IPS-18a (cell line): ENCODE measurements around the gene TFAP2C.

ENCODE experiments used
- H3K27ac ChIP-seq: one replicate; pipeline ENCODE4 v1.5.1; 2013; ENCODE audit warnings: low read length
- H3K27me3 ChIP-seq: one replicate; pipeline ENCODE4 v1.6.1; 2013; ENCODE audit warnings: mild to moderate bottlenecking, low read length; ENCODE audit not compliant: control insufficient read depth, insufficient read depth
- H3K36me3 ChIP-seq: one replicate; pipeline ENCODE4 v1.6.1; 2013; ENCODE audit warnings: low read depth, low read length; ENCODE audit not compliant: control insufficient read depth
- H3K4me1 ChIP-seq: one replicate; pipeline ENCODE4 v1.6.1; 2013; ENCODE audit warnings: low read depth, low read length; ENCODE audit not compliant: control insufficient read depth
- H3K4me3 ChIP-seq: one replicate; pipeline ENCODE4 v1.5.1; 2013; ENCODE audit warnings: low read length
- H3K9ac ChIP-seq: one replicate; pipeline ENCODE4 v1.6.1; 2013; ENCODE audit warnings: mild to moderate bottlenecking, low read length, moderate library complexity
- H3K9me3 ChIP-seq: one replicate; pipeline ENCODE4 v1.6.1; 2013; ENCODE audit warnings: low read depth, low read length; ENCODE audit not compliant: control insufficient read depth

TFAP2C gene

GRCh38 chr20:56630506-56631317 lies 1.6 kb downstream of the TFAP2C start:
- H3K4me3 ChIP-seq: peak overlapping the region; percentile 68
- H3K9me3 ChIP-seq: no peaks in the 10 kb centered on the region
- H3K27me3 ChIP-seq: peaks cover 95% of the 10 kb centered on the region
- H3K4me1 ChIP-seq: peaks cover 41% of the 10 kb centered on the region
- H3K36me3 ChIP-seq: peaks cover 8% of the 10 kb centered on the region
- no peak overlapping the region for H3K27ac ChIP-seq
- H3K9ac ChIP-seq: peak overlapping the region; percentile 66

GRCh38 chr20:56631318-56631989 lies 2.3 kb downstream of the TFAP2C start:
- Histone ChIP-seq H3K9ac (peak overlapping the region; percentile 66), H3K9me3 (no peaks in the 10 kb centered on the region), H3K4me3 (peak overlapping the region; percentile 68), H3K27me3 (peaks cover 88% of the 10 kb centered on the region), H3K27ac (no peak overlapping the region), H3K36me3 (peaks cover 8% of the 10 kb centered on the region), H3K4me1 (peaks cover 48% of the 10 kb centered on the region)

GRCh38 chr20:56631990-56632327 lies 2.9 kb downstream of the TFAP2C start:
- H3K9me3 ChIP-seq: no peaks in the 10 kb centered on the region
- H3K27me3 ChIP-seq: peaks cover 87% of the 10 kb centered on the region
- H3K4me3 ChIP-seq: peak overlapping the region; percentile 68
- peaks cover 8% of the 10 kb centered on the region for H3K36me3 ChIP-seq
- no peak overlapping the region for H3K9ac ChIP-seq
- H3K27ac ChIP-seq: no peak overlapping the region
- H3K4me1 ChIP-seq: peaks cover 53% of the 10 kb centered on the region

GRCh38 chr20:56634307-56634706 lies 5.2 kb downstream of the TFAP2C start:
- Histone ChIP-seq H3K9ac (no peak overlapping the region), H3K27ac (no peak overlapping the region), H3K4me3 (no peak overlapping the region), H3K9me3 (no peaks in the 10 kb centered on the region), H3K27me3 (peaks cover 64% of the 10 kb centered on the region), H3K4me1 (peaks cover 49% of the 10 kb centered on the region), H3K36me3 (peaks cover 8% of the 10 kb centered on the region)

GRCh38 chr20:56634735-56635385 lies 5.8 kb downstream of the TFAP2C start:
- Histone ChIP-seq H3K36me3 (peaks cover 8% of the 10 kb centered on the region), H3K9ac (no peak overlapping the region), H3K27me3 (peaks cover 58% of the 10 kb centered on the region), H3K4me3 (no peak overlapping the region), H3K4me1 (peaks cover 49% of the 10 kb centered on the region), H3K9me3 (no peaks in the 10 kb centered on the region), H3K27ac (no peak overlapping the region)

- H3K27me3 ChIP-seq: peaks cover 42% of the 10 kb centered on the region
- no peak overlapping the region for H3K27ac ChIP-seq
- no peak overlapping the region for H3K9ac ChIP-seq
- H3K4me3 ChIP-seq: no peak overlapping the region
- H3K36me3 ChIP-seq: peaks cover 13% of the 10 kb centered on the region
- H3K4me1 ChIP-seq: peaks cover 48% of the 10 kb centered on the region
- H3K9me3 ChIP-seq: no peaks in the 10 kb centered on the region
Measured at GRCh38 chr20:56636716-56637115, 7.6 kb downstream of the TFAP2C start.

GRCh38 chr20:56637576-56637975 lies 8.5 kb downstream of the TFAP2C start:
- no peak overlapping the region for H3K4me3 ChIP-seq
- H3K9ac ChIP-seq: no peak overlapping the region
- peaks cover 40% of the 10 kb centered on the region for H3K4me1 ChIP-seq
- H3K9me3 ChIP-seq: no peaks in the 10 kb centered on the region
- no peak overlapping the region for H3K27ac ChIP-seq
- peaks cover 13% of the 10 kb centered on the region for H3K36me3 ChIP-seq
- H3K27me3 ChIP-seq: peaks cover 33% of the 10 kb centered on the region

GRCh38 chr20:56646599-56646998 lies 17.5 kb downstream of the TFAP2C start:
- Histone ChIP-seq H3K4me1 (no peaks in the 10 kb centered on the region), H3K27me3 (no peaks in the 10 kb centered on the region), H3K9me3 (no peaks in the 10 kb centered on the region), H3K9ac (no peak overlapping the region), H3K27ac (no peak overlapping the region), H3K4me3 (no peak overlapping the region), H3K36me3 (no peaks in the 10 kb centered on the region)

GRCh38 chr20:56653211-56653610 lies 24.1 kb downstream of the TFAP2C start:
- no peaks in the 10 kb centered on the region for H3K4me1 ChIP-seq
- no peak overlapping the region for H3K9ac ChIP-seq
- H3K27ac ChIP-seq: no peak overlapping the region
- no peaks in the 10 kb centered on the region for H3K27me3 ChIP-seq
- H3K9me3 ChIP-seq: no peaks in the 10 kb centered on the region
- no peak overlapping the region for H3K4me3 ChIP-seq
- no peaks in the 10 kb centered on the region for H3K36me3 ChIP-seq

- Histone ChIP-seq H3K36me3 (no peaks in the 10 kb centered on the region), H3K27ac (no peak overlapping the region), H3K4me3 (no peak overlapping the region), H3K27me3 (no peaks in the 10 kb centered on the region), H3K4me1 (no peaks in the 10 kb centered on the region), H3K9me3 (no peaks in the 10 kb centered on the region), H3K9ac (no peak overlapping the region)
Measured at GRCh38 chr20:56656632-56657031, 27.5 kb downstream of the TFAP2C start.

- no peaks in the 10 kb centered on the region for H3K36me3 ChIP-seq
- H3K4me3 ChIP-seq: no peak overlapping the region
- no peak overlapping the region for H3K9ac ChIP-seq
- H3K9me3 ChIP-seq: no peaks in the 10 kb centered on the region
- H3K4me1 ChIP-seq: no peaks in the 10 kb centered on the region
- H3K27ac ChIP-seq: no peak overlapping the region
- H3K27me3 ChIP-seq: no peaks in the 10 kb centered on the region
Measured at GRCh38 chr20:56657879-56658278, 28.8 kb downstream of the TFAP2C start.
